Activated CD4-positive, alpha-beta T cell treated with anti-CD3 and anti-CD28 coated beads for 48 hours (primary cell): ENCODE data around the gene TCF20.

Experiments
- DNase-seq: peaks from one replicate; pipeline ENCODE4 v3.0.0-alpha.2; 2020

TCF20 gene

DNA sequence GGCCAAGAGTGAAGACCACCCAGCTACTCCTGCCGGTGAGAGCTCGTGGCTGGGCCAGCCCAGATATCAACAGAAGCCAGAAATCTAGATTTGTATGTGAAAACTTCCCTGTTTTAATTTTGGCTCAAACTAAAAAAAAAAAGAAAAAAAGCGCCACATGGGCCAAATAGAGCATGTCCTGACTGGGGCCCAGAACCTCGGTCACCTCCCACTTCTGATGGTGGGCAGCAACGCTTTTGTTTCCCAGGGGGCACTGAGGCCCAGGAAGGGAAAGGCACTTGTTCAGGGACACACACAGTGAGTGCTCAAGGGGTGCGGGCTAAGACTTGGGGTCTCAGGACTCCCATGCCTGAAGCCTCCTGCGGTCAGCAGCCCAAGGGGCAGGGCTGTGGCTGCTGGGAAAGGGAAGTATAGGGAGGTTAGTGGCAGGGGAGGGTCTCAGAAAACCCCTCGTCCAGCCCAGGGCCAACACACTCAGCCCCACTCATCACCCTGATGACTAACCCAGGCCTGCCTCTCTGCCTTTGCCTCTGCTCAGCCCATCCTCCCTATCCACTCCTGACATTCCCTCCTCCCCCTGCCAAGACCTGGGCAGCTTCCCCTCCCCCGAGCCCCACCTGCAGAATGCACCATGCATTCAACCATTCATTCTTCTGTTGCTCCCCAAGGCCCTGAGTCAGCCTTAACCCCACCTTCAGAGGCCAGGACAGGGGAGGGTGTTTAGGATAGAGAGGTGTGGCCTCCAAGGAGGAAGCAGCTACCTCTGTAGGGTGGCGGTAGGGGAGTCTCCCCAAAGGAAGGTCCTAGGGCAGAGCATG is 30.0 kb upstream of the TCF20 start:
- peak; percentile 62 for DNase-seq

GRCh38 chr22:42299586-42300258 is 29.3 kb upstream of the TCF20 start:
- peak; percentile 58 for DNase-seq

DNA sequence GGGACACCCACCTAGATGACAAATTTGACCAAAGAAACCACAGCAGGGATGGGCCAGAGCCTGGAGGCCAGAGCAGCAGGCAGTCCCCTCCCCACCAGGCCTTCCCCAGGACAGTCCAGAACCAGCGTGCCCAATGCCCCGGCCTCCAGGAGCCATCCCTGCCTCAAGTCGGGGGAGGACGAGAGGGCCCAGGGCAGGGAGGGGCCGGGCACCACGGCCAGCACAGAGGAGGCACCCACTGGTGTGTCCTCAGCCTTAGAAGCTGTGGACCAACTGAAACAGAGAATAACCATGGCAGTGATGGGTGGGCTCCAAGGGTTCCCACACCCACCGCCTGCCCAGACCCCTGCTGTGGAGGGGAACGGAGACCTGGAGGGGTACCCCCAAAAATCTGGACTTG is 28.3 kb upstream of the TCF20 start:
- DNase-seq = no peak

- no peak for DNase-seq
Measured at GRCh38 chr22:42297778-42298177, 27.3 kb upstream of the TCF20 start.

DNA sequence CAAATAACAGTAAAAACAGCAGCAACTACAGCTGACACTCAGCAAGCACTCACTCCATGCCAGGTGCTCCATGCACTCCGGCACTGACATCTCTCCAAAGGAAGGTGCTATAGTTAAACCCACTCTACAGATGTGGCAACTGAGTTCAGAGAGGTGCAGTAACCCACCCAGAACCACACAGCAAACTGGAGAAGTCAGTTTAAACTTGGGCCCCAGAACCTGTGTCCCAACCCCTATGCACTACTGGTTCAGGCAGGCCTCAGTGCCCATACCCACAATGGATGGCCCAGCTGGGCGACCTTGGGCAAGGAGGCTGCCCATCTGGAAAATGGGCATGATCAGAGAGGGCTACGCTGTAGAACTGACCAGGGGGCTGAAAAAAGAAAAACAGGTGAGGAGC is 26.4 kb upstream of the TCF20 start:
- no peak for DNase-seq

DNA sequence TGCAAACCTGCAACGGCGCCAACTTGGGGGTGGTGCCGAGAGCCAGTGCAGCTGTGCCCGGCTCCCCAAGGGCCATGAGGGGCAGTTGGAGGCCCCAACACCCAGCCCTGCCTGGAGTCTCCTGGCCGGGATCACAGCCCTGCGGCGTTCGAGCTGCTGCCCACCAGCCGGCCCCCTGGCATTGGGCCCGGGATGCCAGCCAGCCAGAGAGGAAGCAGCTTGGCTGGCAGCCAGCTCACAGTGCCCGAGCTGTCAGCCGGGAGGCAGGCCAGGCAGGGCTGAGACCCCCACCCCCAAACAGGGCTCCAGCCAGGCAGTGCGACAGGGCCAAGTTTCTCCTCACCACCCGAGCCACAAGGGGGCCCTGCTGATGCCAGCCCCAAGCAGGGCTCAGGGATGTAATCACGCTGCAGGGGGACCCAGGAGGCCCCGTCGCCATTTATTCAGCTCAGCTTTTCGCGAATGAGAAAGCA is 26.0 kb upstream of the TCF20 start:
- DNase-seq = no peak

DNA sequence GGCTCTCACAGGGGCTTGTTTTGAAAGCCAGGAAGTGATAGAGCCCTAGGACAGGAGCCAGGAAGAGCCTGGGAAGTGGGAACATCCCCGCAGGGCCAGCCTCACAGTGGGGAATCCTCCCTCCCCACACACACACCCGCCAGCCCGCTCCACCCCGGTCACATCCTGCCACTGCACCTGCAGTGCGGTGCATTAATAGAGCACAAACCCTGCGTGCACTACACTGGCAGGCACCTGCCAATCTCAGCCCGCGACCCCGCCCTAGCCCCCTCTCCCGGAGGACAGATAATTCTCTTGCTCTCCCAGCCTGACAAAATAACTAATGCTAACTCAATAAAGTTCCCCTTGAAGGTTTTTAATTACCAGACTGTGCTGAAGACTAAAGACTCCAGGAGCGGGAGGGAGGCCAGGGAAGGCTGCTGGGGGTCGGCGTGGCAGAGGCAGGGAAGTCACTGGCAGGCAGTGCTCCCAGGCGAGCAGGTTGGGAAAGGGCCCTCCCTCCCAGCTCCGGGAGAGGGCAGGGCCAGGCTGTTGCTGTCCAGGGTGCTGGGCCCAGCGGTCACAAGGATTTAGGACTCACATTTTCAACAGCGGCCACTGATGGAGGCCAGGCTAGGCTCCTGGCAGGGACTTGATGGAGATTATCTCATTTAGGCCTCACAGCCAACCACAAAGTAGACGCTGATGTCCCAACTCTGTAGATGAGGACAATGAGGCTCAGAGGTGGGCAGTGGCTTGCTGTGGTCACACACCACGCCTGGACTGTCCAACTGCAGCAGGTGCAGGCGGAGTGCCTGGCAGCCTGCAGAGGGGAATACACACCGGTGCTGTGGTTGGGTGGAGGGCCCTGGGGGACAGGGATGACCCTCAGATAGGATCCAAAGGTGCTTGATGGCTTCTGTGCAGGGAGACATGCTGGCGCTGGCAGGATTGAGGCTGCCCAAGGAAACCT is 23.9 kb upstream of the TCF20 start:
- DNase-seq = peak; percentile 19

DNA sequence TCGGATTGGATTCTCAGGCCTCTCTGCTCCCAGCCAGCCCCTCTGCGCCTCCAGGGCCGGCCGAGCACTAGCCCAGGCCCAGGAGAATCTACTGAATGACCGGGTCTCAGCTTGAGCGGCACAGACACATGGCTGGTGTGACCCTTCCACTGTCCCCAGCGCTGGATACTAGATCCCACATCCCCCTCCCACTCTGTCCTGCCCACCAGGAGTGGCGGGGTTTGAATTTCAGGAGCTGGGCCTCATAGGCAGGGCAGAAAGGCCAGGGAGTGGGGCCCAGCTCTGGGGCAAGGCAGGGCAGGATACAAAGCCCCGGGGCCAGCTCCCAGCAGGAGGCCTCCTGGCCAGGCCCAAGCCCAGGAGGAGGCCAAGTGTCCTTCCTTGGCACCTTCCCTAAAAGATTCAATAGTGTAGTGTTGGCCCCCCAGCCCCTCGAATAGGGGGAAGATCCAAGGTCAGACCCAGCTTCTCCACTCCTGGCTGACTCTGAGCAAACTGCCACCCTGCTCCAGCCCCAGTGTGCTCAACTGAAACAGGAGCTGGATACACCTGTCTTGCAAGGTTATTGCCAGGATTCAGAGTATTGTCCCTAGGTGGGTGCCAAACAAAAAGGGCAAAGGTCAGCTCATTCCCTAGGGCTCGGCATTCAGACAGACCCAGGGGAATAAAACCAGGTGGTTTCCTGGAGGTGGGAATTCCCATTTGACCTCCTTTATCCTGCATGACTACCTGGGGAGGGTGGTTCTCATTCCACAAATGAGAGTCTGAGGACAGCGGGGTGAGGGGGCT is 22.5 kb upstream of the TCF20 start:
- DNase-seq = no peak

DNA sequence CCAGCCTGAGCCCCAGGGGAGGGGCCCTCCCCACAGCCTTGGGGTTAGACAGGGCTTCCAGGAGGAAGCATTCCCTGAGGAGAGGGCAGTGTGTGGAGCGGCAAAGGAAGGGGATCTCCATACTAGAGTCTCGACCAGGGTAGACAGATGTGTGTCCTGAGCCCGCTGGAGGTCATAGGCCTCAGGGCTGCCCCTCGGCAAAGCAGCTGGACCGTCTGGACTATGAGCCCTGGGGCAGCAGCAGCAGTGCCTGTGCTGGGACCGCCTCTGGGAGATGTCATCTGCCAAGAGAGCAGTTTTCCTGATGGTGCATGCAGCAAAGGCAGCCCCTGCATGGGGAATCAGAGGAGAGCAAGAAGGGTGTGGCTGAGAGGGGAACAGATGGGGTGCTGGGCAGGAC is 20.8 kb upstream of the TCF20 start:
- no peak for DNase-seq

DNA sequence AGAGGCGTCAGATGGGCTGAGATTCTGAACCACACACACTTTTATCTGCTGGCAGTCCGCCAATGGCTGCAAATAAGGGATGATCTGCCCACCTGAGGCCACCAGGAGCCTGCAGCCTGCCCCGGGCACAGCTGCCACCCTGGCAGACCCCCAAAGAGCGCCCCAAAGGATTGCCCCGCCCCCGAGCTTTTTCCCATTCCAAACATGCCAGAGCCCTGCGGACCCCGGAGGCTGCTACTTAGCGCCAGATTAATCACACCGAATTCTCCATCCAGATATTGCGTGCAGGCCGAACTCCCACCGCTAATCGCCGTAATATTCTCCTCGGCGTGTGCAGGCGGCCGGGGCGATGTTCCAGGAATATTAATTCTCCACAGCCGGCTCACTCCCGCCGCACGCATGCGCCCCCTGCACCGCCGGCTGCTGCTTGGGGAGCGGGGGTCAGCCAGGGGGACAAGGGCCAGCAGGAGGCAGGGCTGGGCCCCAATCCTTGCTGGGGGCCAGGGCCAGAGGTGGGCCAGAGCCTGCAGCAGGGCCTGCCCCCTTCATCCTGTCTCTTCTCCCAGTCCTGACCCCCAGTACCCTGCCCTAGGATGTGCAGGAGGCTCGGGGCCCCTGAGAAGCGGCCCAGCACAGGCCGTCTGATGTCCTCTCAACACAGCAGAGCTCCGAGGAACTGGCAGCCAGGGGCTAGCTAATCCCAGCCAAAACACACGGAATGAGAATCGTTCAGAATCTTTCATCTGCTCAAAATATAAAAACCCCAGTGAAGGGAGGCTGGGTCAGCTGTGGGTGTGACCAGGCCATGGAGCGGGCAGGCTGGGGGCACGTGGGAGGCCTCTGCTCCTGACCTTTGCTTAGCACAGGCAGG is 19.5 kb upstream of the TCF20 start:
- no peak for DNase-seq

DNA sequence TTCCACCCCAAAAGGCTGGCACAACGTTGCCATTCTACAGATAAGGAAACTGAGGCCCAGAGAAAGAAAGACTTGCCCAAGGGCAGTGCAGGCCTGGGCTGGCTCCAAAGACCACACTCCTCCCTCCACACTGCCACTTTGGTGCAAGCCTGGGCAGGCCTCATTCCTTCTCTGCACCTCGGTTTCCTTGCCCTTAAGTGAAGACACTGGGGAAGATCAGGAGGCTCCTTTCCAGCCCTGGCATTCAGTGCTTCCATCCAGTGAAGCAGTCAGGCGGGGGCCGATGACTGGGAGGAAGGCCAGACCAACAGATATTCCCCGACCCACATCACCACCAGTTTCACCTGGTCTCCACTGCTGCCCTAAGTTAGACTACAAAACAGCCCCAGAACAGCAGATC is 18.3 kb upstream of the TCF20 start:
- no peak for DNase-seq

GRCh38 chr22:42287174-42287890 is 16.9 kb upstream of the TCF20 start:
- DNase-seq = no peak

- no peak for DNase-seq
Measured at GRCh38 chr22:42286205-42286604, 15.8 kb upstream of the TCF20 start.

DNA sequence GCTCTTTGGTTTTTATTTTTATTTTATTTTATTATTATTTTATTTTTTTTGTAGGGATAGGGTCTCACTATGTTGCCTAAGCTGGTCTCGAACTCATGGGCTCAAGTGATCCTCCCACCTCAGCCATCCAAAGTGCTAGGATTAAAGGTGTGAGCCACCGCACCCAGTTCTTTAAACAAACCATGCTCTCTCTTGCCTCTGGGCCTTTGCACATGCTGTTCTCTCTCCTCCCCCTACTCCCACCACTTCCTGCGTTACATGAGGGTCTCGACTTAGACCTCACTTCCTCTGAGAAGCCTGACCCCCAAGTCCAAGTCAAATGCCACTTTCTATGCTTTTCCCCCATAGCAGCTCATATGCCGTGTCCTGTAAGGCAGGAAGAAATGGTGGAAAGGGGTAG is 15.2 kb upstream of the TCF20 start:
- no peak for DNase-seq

- DNase-seq = no peak
Measured at GRCh38 chr22:42284643-42285181, 14.3 kb upstream of the TCF20 start.

GRCh38 chr22:42284202-42284591 is 13.7 kb upstream of the TCF20 start:
- no peak for DNase-seq

- peak; percentile 67 for DNase-seq
Measured at GRCh38 chr22:42283278-42284201, 13.1 kb upstream of the TCF20 start.

DNA sequence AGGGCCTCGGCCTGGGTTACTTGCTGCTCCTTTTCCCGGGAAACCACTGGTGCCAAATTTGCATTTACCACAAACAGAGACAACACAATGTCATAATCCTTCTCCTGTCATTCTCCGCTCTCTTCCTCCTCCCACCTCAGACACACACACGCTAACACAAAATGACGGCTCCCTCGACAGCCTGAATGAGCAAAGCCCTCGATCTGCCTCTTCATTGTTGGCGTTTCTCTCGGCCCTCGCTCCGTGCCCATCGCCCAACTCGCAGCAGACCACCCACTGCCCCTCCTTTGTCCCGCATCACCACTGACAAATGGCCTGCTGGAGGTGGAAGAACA is 12.5 kb upstream of the TCF20 start:
- no peak for DNase-seq

DNA sequence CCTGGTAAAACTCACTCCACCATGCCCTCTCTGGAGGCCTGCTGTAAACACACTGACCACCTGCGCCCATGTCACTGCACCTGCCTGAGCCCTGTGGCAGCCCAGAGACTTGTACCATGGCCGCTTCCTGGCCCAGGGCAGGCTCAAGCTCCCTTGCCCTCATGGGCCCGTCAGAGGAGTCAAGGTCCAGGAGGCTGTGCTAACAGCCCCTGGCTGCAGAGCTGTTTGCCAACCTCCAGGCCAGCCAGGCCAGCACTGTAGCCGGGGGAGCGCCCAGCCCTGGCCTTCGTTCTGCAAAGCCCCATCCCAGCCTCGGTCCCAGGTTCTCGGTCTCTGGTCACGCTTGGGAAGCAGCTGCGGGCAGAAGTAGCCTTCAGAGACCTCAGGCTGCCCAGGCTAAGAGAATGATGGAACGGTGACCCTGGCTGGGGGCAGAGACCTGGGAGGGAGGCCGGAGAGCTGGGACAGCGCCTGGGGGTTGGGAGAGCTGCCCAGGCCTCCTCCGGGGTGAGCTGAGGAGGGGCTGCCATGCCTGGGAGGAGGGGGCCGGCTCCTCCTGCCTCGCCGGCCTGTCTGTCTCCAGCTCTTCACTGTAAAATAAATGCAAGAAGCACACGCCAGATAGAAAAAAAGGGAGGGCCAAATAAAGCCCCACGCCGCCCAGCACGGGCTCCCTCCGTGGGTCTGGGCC is 11.9 kb upstream of the TCF20 start:
- DNase-seq = no peak
